Heart left ventricle (tissue), 13 donors: ENCODE results near the gene NPEPPS.

ENCODE experiments used
- POLR2A ChIP-seq, 2 donors: fragments of 450-650 bp; IDR thresholded peaks; one replicate each; pipeline ENCODE4 v1.6.1; 2017; ENCODE audit warnings: antibody characterized with exemption in 2 of 2, mild to moderate bottlenecking in 2 of 2, moderate library complexity in 2 of 2
- TF ChIP-seq, protein P1 (sequence below), 12 donors: fragments of 200-600 bp; sonication (generic) in 4 of 12; IDR thresholded peaks; one replicate each; pipeline versions ENCODE4 v1.5.0 to v1.8.0; 2018 to 2022; ENCODE audit warnings: antibody characterized with exemption in 12 of 12, mild to moderate bottlenecking in 5 of 12
- donor health status: ischemic (EF 13 %, LVEDD 7.1; RV severe dilation, severe dysfunction).
- donor health status: DM: no; HTN: yes; CAD: no.
- donor health status: DM: no; HTN: no; CAD: no.
- donor health status: ischemic (EF 25% LVEDD 6.9; RV normal size, moderate dysfunction).
- donor health status: ischemic (EF 25% LVEDD 5.7; RV mildly dilated, moderate dysfunction).
- donor health status: ischemic (EF 35%, LVEDD 5.7; RV mildly dilated, moderate dysfunction).
- donor health status: nonischemic (EF 11% LVEDD 7.7; RV severe dilation, severe dysfunction).
- donor health status: DM: yes; HTN: yes; CAD: no.
- donor health status: PGD.
- donor health status: ischemic (EF 29% LVEDD 5.4; RV normal size, mild dysfunction).
- donor health status: nonischemic (EF 23%, LVEDD 6.1; RV moderate dilation, normal function).

DNA sequence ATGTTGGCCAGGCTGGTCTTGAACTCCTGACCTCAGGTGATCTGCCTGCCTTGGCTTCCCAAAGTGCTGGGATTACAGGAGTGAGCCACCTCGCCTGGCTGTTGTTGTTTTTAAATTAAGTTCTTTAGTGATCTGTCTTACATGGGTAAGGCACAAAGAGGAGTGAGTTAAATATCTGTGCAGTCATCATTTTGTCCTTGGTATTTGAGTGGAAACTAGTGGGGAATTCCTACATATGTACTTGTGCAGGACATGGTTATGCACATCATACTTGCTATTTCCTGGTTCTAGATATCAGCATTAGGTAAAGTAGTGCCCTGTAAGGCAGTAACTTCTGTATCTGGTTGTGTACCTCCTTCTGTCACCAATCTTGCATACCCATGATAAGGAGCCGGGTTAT, 122.5 kb downstream of the NPEPPS start:
- TF ChIP-seq, protein P1, sequence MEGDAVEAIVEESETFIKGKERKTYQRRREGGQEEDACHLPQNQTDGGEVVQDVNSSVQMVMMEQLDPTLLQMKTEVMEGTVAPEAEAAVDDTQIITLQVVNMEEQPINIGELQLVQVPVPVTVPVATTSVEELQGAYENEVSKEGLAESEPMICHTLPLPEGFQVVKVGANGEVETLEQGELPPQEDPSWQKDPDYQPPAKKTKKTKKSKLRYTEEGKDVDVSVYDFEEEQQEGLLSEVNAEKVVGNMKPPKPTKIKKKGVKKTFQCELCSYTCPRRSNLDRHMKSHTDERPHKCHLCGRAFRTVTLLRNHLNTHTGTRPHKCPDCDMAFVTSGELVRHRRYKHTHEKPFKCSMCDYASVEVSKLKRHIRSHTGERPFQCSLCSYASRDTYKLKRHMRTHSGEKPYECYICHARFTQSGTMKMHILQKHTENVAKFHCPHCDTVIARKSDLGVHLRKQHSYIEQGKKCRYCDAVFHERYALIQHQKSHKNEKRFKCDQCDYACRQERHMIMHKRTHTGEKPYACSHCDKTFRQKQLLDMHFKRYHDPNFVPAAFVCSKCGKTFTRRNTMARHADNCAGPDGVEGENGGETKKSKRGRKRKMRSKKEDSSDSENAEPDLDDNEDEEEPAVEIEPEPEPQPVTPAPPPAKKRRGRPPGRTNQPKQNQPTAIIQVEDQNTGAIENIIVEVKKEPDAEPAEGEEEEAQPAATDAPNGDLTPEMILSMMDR (IDR thresholded peaks at IDR 0.05) = no peak
- TF ChIP-seq POLR2A (IDR thresholded peaks at IDR 0.05) = no peak
